Gastroesophageal sphincter (tissue), 4 donors: ENCODE results near the gene SFMBT2. TPM values are rescaled to one million over a fixed set of nuclear protein-coding genes. Genes with fewer than 3 reads are reported as not detected.

Experiments
- ATAC-seq: fragments of 150-250 bp; one replicate; pipeline ENCODE4 v1.9.1; 2016; ENCODE audit warnings: mild to moderate bottlenecking, moderate library complexity
- H3K27ac ChIP-seq, 4 donors: fragments of 200-600 bp; sonication (generic) in 3 of 4; 1 replicate in 3 of 4; 2 replicates in 1 of 4; pipeline ENCODE4 v1.5.1; 2016 to 2019
- H3K27me3 ChIP-seq: fragments of 200-600 bp; sonication (generic); one replicate; pipeline ENCODE4 v1.5.1; 2019
- H3K36me3 ChIP-seq, 2 donors: fragments of 200-600 bp; sonication (generic); one replicate each; pipeline ENCODE4 v1.5.1; 2019; ENCODE audit warnings: control low read depth in 1 of 2
- H3K4me1 ChIP-seq, 3 donors: fragments of 200-600 bp; sonication (generic); 1 replicate in 2 of 3; 2 replicates in 1 of 3; pipeline ENCODE4 v1.5.1; 2016 to 2019; ENCODE audit warnings: control low read depth in 2 of 3
- H3K4me3 ChIP-seq, 2 donors: fragments of 200-600 bp; sonication (generic); one replicate each; pipeline ENCODE4 v1.5.1; 2019; ENCODE audit warnings: mild to moderate bottlenecking in 1 of 2, moderate library complexity in 1 of 2
- H3K9me3 ChIP-seq, 3 donors: fragments of 200-600 bp; sonication (generic); one replicate each; pipeline ENCODE4 v1.5.1; 2017 to 2019; ENCODE audit warnings: control low read depth in 2 of 3
- EP300 ChIP-seq: sonication (generic); formaldehyde crosslinking; IDR thresholded peaks from one replicate; pipeline ENCODE4 v1.6.1; 2017; ENCODE audit warnings: antibody characterized with exemption, mild to moderate bottlenecking
- POLR2A ChIP-seq, 2 donors: fragments of 450-650 bp; IDR thresholded peaks; one replicate each; pipeline ENCODE4 v1.6.1; 2017; ENCODE audit warnings: antibody characterized with exemption in 2 of 2, mild to moderate bottlenecking in 2 of 2, moderate library complexity in 1 of 2
- POLR2AphosphoS5 ChIP-seq: sonication (generic); formaldehyde crosslinking; IDR thresholded peaks from one replicate; pipeline ENCODE4 v1.6.1; 2017; ENCODE audit warnings: antibody characterized with exemption
- WGBS, 2 donors: methylation state at CpG; one replicate each; pipeline ENCODE4 v1.1.5; 2018; ENCODE audit warnings: low coverage in 1 of 2; 5-methylcytosine and 5-hydroxymethylcytosine counted together
- total RNA-seq, 4 donors: library from RNA; depleted of rRNA; stranded (reverse); fragments of >200 nt; gene quantifications; one replicate each; pipeline ENCODE4 v1.1.0, GENCODE V29; 2016
- TF ChIP-seq, protein P1 (sequence below), 4 experiments: fragments of 200-600 bp in 2 of 4; fragments of 450-650 bp in 2 of 4; sonication (generic) in 1 of 4; IDR thresholded peaks; one replicate each; pipeline ENCODE4 v1.5.1; 2017 to 2019; ENCODE audit warnings: antibody characterized with exemption in 4 of 4, mild to moderate bottlenecking in 2 of 4, moderate library complexity in 2 of 4

The SFMBT2 gene
- total RNA-seq, 4 donors from 2014 or later, result 6.9 to 14.3 (median 11.4) TPM

DNA sequence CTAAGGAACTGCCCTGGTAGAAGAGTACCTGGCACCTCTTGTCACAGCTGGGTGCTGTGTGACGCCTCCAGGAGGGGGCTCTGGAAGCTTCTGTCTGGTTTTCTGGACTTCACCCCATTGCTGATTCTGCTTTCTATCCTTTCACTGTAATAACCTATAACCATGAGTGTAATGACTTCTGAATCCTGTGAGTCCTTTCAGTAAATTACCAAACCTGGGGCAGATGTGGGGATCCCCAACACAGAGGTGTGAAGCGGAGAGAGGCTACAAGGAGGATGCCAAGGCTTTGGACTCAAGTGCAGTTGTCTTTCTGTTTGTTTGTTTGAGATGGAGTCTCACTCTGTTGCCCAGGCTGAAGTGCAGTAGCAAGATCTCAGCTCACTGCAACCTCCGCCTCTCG, 143.7 kb downstream of the SFMBT2 start:
- TF ChIP-seq POLR2A (IDR thresholded peaks at IDR 0.05), result no peak
- TF ChIP-seq EP300, result no peak
- no peak for TF ChIP-seq POLR2AphosphoS5
- TF ChIP-seq, protein P1, sequence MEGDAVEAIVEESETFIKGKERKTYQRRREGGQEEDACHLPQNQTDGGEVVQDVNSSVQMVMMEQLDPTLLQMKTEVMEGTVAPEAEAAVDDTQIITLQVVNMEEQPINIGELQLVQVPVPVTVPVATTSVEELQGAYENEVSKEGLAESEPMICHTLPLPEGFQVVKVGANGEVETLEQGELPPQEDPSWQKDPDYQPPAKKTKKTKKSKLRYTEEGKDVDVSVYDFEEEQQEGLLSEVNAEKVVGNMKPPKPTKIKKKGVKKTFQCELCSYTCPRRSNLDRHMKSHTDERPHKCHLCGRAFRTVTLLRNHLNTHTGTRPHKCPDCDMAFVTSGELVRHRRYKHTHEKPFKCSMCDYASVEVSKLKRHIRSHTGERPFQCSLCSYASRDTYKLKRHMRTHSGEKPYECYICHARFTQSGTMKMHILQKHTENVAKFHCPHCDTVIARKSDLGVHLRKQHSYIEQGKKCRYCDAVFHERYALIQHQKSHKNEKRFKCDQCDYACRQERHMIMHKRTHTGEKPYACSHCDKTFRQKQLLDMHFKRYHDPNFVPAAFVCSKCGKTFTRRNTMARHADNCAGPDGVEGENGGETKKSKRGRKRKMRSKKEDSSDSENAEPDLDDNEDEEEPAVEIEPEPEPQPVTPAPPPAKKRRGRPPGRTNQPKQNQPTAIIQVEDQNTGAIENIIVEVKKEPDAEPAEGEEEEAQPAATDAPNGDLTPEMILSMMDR (IDR thresholded peaks at IDR 0.05), result no peak
- WGBS, 2 donors, result 95 to 100% methylated on average over 3 of the region's 4 CpGs
- no peak for ATAC-seq
- Histone ChIP-seq H3K9me3 (no peaks in the 10 kb centered on the region), H3K27me3 (no peaks in the 10 kb centered on the region), H3K4me3 (no peak overlapping the region), H3K36me3 (no peaks in the 10 kb centered on the region), H3K27ac (peak overlapping the region in 2 of 4 donors; percentile 14 to 75), H3K4me1 (peaks cover 0 to 38% (median 5%) of the 10 kb centered on the region in 3 donors)

DNA sequence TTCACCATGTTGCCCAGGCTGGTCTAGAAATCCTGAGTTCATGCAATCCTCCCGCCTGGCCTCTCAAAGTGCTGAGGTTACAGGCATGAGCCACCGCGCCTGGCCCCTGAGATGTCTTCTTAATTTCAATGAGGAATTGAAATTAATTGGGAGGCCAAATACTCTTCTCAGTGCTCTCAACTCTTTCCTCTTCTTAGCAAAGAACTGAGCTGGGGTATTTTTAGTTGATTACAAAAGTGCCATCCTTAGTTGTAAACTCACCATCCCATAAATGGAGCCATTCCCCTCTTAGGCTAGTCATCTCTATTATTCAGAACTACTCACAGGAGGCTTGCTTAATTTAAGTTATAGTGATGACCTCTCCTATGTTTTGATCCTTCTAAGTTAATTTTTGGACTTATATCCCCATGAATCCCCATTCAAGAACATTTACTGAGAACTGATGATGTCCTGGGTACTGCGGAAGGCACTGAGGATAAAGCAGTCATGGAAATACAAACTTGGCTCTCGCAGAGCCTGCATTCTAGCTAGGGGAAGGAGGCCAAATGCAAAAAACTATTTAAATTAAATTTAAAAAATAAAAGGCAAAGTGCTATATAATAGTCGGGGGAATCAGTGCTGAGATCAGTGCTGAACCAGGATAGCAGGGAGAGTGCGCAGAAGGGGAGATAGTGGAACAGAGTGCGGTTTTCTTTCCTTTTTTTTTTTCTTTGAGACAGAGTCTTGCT, 145.3 kb downstream of the SFMBT2 start:
- no peak for ATAC-seq
- H3K36me3 ChIP-seq, result no peaks in the 10 kb centered on the region
- H3K4me3 ChIP-seq, result no peak overlapping the region
- TF ChIP-seq, protein P1 (IDR thresholded peaks at IDR 0.05), result no peak
- TF ChIP-seq POLR2AphosphoS5, result peak; percentile 60
- no peaks in the 10 kb centered on the region for H3K9me3 ChIP-seq
- H3K4me1 ChIP-seq, result peaks cover 5 to 54% (median 6%) of the 10 kb centered on the region in 3 donors
- WGBS, 2 donors, result 58 to 66% methylated on average over 6 to 8 of the region's 8 CpGs
- H3K27me3 ChIP-seq, result no peaks in the 10 kb centered on the region
- H3K27ac ChIP-seq, result peak overlapping the region; percentile 35 to 77 (median 74)

DNA sequence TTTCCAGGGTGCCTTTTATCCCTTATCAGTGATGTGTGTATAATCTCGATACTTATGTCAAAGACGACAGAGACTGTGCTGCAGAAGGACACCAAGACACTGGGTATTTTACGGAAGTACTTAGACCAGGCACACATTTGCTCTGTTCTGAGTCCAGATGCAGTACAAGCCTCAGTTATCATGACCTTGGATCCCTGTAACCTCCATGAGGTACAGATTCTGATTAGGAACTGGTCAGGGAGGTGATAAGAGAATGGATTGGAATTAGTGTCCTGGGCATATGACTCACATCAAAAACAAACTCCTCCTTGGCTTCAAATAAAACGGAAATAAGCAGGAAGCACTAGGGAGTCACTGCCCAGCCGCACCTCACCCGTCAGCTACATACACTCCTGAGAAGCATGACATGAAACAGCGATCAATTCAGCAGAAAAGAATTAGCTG, 146.5 kb downstream of the SFMBT2 start:
- no peaks in the 10 kb centered on the region for H3K36me3 ChIP-seq
- no peak for ATAC-seq
- no peak overlapping the region for H3K4me3 ChIP-seq
- H3K27ac ChIP-seq, result peak overlapping the region in 3 of 4 donors; percentile 74 to 77 (median 75)
- TF ChIP-seq, protein P1 (IDR thresholded peaks at IDR 0.05), result no peak
- TF ChIP-seq POLR2A (IDR thresholded peaks at IDR 0.05), result no peak
- 56 to 67% methylated on average over 7 of the region's 7 CpGs for WGBS, 2 donors
- H3K27me3 ChIP-seq, result no peaks in the 10 kb centered on the region
- H3K9me3 ChIP-seq, result no peaks in the 10 kb centered on the region
- peaks cover 3 to 53% (median 6%) of the 10 kb centered on the region in 3 donors for H3K4me1 ChIP-seq

DNA sequence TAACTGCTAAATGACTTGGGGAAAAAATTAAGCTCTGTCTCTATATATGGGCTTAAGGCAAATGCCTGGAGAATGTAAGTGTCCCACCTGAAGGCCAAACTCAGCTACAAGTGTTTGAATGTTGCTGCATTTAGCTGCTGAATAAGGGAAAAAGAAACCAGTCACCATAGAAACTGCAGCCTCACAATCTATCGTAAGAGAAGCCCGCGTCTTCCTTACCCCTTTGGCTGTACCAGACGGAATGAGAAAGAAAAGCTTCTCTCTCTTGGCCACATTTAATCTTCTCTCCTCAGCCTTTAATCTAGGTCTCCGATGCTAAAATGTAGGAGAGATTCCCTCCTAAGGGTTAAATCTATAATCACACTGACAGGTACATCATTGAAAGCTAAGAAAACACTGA, 147.2 kb downstream of the SFMBT2 start:
- WGBS, 2 donors, result 84 to 91% methylated on average over 4 to 5 of the region's 5 CpGs
- H3K27ac ChIP-seq, result peak overlapping the region in 2 of 4 donors; percentile 36 to 77
- no peaks in the 10 kb centered on the region for H3K36me3 ChIP-seq
- no peak for TF ChIP-seq POLR2AphosphoS5
- TF ChIP-seq, protein P1 (IDR thresholded peaks at IDR 0.05), result no peak
- no peak for TF ChIP-seq POLR2A (IDR thresholded peaks at IDR 0.05)
- no peak for TF ChIP-seq EP300
- no peak overlapping the region for H3K4me3 ChIP-seq
- no peaks in the 10 kb centered on the region for H3K27me3 ChIP-seq
- no peaks in the 10 kb centered on the region for H3K9me3 ChIP-seq
- no peak for ATAC-seq
- H3K4me1 ChIP-seq, result peaks cover 3 to 46% (median 6%) of the 10 kb centered on the region in 3 donors

DNA sequence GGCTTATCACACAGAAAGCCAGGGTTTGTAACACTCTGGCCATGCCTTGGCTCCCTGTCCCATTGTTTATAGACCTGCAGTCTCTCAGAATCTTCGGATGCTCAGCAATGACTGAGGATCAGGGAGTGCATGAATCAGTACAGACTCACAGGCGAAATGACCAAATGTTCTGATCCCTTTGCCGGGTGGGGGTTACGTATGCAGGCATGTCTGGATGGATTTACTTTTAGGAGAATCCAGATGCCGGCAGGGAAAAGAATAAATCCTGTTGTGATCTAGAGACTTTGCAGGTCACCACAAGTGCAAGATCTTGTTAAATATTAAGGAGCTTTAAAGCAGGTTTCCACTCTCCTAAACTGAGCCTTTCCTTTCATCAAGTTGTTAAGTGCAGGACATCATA, 149.5 kb downstream of the SFMBT2 start:
- peaks cover 3 to 46% (median 6%) of the 10 kb centered on the region in 3 donors for H3K4me1 ChIP-seq
- no peak for ATAC-seq

More for the DNA sequence above, 149.5 kb downstream of the SFMBT2 start:
- Histone ChIP-seq H3K9me3 (no peaks in the 10 kb centered on the region), H3K4me3 (no peak overlapping the region), H3K36me3 (no peaks in the 10 kb centered on the region), H3K27me3 (no peaks in the 10 kb centered on the region), H3K27ac (peak overlapping the region; percentile 80 to 90 (median 81))
- WGBS, 2 donors, result 31 to 34% methylated on average over 5 of the region's 5 CpGs
- TF ChIP-seq EP300 (no peak), POLR2AphosphoS5 (peak; percentile 87)
